ENCODE results near the gene ZMYND12.

- TF ChIP-seq CTCF (IDR thresholded peaks at IDR 0.05 in 8 of 11, conservative IDR thresholded peaks at IDR 0.05 in 3 of 11) (no peak), POLR2AphosphoS5 (IDR thresholded peaks at IDR 0.05) (no peak), POLR2A (IDR thresholded peaks at IDR 0.05) (no peak)
These were observed 56.3 kb downstream of the ZMYND12 start for GRCh38 chr1:42399315-42400100.

Data from spleen (tissue), 7 donors.